Stimulated activated CD4-positive, alpha-beta T cell treated with anti-CD3 and anti-CD28 coated beads, Interleukin-4, amount 100 ng/mL, for 48 hours (primary cell): ENCODE measurements around the gene PHF21B.
A peak's percentile ranks its signal among the peaks of the same experiment; 100 is the strongest.

Experiments used
- DNase-seq, 2 donors: peaks; one replicate each; pipeline ENCODE4 v3.0.0-alpha.2; 2020; ENCODE audit warnings: low read depth in 2 of 2

PHF21B gene

GRCh38 chr22:44990810-44991209, 19.0 kb downstream of the PHF21B start:
- no peak for DNase-seq

DNA sequence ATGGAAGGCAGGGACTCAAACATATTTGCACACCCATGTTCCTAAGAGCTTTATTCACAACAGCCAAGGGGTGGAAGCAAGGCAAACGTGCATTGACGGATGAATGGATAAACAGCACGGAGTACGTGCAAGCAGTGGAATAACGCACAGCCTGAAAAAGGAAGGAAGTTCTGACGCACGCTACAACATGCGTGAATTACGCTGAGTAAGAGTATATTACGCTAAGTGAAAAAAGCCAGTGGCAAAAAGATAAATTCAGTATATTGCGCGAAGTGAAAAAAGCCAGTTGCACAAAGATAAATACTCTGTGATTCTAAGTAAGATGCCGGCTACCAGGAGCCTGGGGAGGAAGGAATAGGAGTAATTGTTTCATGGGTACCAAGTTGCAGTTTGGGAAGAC, 19.5 kb downstream of the PHF21B start:
- no peak for DNase-seq

DNA sequence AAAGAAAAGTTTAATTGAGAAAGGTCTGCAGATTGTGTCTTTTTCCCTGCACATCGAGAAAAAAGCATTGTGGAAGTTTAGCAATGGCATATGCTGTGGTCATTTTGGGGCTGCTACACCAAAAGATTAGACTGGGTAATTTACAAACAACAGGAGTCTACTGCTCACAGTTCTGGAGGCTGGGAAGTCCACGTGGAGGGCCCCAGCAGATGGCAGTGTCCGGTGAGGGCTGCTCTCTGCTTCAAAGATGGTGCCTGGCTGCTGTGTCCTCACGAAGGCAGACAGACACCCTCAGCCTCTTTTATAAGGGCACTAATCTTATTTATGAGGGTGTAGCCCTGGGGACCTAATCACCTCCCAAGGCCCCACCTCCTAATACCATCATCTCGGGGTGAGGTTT, 21.1 kb downstream of the PHF21B start:
- DNase-seq: no peak

DNA sequence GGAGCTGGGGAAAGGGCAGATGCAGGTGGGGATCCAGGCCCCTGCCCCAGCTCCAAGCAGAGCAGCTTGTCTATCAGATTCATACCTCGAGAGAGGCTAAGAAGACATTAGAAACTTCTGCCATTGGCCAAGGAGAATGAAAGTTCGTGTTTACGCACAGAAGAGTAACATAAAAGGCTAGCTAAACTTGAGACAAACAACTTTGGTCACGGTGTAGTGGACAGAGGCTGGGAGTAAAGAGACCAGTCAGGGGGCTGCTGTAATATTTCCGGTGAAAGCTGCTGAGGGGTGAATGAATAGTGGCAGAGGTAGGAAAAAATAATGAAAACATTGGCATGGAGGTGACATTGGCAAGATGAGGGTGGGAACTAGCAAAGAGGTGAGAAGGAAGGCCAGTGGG, 22.9 kb downstream of the PHF21B start:
- no peak for DNase-seq

GRCh38 chr22:44985906-44986527, 23.8 kb downstream of the PHF21B start:
- DNase-seq: no peak

- no peak for DNase-seq
These were observed 25.8 kb downstream of the PHF21B start for GRCh38 chr22:44983878-44984482.

GRCh38 chr22:44982445-44982844, 27.4 kb downstream of the PHF21B start:
- no peak for DNase-seq

DNA sequence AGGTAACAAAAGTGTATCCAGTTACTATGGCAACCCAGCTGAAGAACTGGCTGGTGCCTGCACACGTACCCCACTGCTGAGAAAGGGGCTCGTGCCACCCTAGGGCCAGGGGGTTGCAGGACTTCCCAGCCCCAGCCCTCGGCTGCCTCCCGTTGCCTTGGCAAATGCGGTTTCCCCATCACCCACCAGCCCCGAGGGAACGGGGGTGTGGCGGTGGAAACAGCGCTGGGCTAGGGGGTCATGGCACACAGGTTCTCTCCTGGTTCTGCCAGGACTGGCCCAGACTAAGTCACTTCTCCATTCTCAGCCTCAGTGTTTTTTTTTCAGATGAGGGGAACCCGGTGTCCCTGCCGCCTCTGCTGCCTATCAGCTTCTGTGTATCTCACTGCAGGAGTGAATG, 27.9 kb downstream of the PHF21B start:
- DNase-seq: no peak

DNA sequence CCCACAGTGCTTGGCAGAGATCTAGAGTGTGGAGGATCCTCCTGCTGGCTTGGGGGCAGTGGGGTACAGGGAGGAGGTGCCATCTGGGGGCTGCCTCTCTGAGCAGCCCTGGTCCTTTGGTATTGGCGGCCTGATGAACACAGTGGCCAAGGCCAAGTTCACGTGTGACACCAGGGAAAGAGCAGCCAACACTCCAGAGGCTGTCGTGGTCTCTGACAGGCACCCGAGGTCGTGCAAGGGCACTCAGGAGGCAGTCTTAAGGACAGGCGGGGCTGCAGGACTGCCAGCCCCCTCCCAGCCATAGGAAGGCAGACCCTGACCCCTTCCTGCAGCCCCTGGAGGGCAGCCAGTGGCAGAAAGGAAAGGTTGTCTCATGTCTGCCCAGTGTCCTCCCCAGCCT, 30.7 kb downstream of the PHF21B start:
- no peak for DNase-seq

GRCh38 chr22:44975427-44976262, 34.2 kb downstream of the PHF21B start:
- peak; percentile 71 to 83 for DNase-seq

- DNase-seq: no peak
These were observed 35.4 kb downstream of the PHF21B start for GRCh38 chr22:44974454-44974853.

- DNase-seq: no peak
These were observed 36.0 kb downstream of the PHF21B start for GRCh38 chr22:44973829-44974228.

GRCh38 chr22:44972363-44973083, 37.3 kb downstream of the PHF21B start:
- DNase-seq: peak in 1 of 2 donors; percentile 2

GRCh38 chr22:44971651-44972362, 38.0 kb downstream of the PHF21B start:
- DNase-seq: no peak

DNA sequence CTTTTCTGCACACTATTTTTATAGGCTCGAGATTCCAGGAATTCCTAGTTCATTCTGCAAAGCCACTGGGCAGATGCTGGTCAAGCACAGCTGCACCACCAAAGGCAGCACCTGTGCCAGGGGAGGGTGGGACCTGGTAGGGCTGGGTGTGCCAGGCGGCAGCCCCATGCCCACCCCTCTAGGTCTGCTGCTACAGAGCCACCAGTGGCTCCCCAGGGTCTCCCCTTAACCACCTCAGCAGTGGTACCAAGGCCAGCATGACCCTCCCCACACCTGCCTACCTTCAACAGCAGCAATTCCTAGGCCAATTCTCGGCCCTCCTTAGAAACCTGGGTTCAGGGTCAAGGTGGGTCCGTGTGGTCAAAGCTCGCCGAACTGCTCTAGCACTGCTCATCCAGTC, 39.5 kb downstream of the PHF21B start:
- DNase-seq: no peak

DNA sequence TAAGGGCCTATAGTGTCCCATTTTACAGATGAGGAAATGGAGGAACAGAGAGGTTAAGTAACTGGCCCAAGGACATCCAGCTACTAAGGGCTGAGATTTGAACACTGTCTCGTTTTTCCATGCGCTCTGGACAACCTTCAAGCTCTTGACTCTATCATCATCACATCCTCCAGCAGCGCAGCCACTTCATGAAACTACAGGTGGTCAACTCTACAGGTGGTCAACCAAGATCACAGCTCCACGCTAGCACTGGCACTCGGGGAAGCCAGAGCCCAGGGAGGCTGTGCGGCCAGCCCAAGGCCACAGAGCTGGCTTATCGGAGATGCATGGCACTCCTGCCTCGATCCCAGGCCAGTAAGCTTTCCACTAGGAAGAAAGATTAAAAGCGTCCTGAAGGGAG, 40.0 kb downstream of the PHF21B start:
- no peak for DNase-seq

GRCh38 chr22:44968736-44969135, 41.1 kb downstream of the PHF21B start:
- no peak for DNase-seq

DNA sequence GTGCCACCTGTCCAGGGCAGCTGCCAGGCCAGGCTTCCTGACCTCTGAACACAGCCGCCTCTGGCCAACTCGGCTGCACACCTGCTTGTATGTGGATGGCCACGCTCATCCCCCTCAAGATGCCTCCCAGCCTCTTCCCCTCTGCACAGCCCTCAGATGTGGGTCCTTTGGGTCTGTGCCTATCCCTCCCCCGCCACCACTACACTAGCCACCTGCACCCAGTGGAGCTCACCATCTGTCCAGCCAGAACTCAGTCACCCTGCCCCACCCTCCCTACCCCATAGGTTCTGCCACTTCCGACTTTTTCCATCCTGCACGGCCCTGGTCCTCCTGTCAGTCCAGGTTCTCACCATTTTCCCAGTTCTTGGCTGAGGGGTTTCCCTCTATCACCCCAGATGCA, 44.6 kb downstream of the PHF21B start:
- DNase-seq: no peak

- no peak for DNase-seq
These were observed 45.1 kb downstream of the PHF21B start for GRCh38 chr22:44964722-44965078.

DNA sequence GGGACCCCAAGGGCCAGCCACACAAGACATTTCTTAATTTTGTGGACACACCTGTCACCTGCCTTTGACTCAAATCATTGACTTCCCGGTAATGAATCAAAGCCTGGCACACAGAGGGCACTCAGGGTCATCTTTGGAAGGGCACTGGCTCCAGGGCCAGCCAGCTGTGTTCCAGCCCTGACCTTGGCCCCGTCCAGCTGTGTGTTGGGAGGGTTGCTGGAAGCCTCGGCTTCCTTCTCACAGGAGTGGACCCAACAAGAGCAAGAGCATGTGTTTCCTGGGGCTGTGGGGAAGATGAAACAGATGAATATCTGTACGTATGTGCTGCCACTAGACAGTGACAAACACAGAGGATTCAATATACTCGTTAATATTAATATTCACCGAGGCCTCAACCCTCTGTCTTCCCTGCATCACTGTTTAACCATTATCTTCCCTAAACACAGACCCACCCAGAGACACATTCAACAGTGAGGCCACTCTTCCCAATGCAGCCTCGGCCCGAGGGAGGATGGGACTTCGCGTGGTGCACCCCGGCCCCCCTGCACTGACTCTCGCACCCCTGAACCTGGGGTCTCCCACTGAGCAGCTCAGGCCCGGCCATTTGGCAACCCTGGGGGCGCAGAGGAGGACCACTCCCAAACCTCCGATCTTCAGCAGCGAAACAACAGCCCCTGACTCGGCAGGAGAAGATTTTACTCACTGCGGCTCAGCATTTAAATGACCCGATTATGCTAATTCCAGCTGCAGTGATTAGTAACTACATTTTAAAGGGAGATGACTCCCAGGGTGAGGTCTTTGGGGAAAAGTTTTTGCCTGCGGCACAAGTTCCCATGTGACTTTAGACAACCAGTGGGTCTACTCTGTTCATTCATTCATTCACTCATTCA, 45.7 kb downstream of the PHF21B start:
- no peak for DNase-seq
